ENCODE measurements around the gene DENND5A.
"Not testable (repeated sequence)": the region's sequence is repeated elsewhere in the genome, so short reads cannot be mapped to it uniquely, and the experiment has no call there.

The DENND5A gene

DNA sequence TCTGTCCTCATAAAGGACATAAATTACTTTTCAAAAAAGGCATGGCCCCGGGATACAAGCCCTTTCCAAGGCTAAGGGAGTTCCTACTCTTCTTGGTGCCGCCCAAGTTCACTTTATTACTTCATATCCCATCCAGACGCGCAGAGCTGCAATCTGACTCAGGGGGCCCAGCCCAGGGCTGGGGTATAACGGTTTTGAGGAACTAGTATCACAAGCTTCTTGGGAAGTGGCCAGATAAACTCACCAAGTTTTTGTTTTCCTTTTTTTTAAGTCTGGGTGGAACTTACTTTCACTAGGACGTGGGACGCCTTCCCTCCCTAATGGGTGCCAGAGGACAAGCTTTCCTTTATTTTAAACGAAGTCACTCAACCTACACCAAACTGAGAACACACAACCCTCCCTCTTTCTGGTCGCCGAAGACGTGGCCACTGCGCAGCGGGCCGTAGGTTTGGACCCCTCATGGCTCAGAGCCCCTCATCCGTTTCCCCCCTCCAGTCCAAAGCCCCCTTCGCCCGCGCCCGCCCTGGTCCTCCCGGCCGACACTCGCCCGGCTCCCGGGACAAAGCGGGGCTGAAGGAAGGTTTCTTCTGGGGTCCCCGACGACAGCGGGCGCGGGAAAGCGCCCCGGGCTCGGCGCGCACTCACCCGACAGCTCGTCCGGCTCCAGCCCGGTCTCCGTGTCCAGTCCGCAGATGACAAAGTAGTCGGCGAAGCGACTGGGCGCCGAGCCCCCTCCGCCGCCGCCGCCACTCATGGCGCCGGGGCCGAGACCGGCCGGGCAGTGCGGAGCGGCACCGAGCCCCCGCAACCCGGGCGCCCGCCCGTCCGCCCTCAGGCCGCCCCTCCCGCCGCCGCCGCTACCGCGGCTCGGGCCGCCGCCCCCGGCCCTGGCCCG, 587 bp downstream of the DENND5A start:
- DNase-seq (ENCODE audit: low spot score): peak; percentile 13

DNA sequence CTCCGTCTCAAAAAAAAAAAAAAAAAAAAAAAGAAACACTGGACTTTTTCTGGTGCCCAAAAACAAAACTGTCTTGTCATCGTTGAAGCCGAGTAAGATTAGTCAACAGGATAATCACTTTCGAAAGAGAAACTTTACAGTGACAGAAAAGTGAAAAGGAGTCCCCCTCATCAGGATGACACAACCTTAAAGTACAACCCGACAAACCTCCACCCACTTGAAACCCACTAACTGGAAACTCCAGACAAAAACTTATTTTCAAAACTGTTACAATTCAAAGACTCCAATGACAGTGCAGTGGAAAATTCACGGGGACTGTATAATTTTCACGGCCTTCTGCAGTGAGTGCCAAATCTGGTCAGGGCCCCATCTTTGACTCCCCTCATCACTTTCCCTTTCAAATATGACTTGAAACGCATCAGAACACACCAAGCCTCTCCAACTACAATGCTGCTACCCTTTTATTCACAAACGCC, 1.3 kb downstream of the DENND5A start:
- no peak for DNase-seq (ENCODE audit: low spot score)

DNA sequence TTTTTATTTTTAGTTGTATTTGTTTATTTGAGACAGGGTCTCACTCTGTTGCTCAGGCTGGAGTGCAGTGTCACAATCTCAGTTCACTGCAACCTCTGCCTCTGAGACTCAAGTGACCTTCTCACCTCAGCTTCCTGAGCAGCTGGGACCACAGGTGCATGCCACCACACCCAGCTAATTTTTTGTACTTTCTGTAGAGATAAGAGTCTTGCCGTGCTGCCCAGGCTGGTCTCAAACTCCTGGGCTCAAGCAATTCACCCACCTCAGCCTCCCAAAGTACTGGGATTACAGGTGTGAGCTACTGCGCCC, 4.4 kb downstream of the DENND5A start:
- DNase-seq (ENCODE audit: low spot score): not testable (repeated sequence)

DNA sequence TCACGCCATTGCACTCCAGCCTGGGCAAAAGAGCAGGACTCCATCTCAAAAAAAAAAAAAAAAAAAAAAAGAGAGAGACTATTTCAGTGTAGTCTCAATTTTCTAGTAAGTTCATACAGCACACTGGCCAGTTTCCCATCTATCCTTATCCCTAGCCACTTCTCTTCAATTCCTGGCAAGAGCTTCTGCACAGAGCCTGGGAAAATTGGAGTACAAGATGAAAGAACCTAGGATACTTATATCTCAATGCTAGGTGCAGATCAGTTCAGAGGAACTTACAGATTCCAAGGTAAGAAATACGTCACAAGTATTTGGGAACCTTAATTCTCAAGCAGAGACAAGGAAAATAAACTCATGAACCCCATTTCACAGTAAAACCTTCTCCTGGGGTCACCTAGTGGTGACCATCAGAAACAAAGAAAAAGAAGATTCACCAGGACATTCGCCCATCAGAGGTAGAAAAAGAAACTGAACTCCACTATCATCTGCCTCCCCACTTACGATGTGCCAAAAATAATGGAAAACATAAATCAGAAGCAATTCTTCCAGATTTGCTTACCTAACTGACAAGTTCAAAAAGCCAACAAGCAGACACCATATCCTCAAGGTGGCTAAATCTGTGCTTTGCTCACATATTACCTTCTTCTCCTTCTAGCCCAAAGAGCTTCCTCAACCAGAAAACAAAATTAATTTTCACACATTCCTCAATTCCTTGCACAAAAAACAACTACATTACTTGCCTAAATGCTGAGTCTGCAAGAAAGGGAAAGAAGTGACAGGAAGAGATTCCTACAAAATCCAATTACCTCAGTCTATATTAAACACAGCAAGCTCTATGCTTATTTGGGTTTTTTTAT, 4.9 kb downstream of the DENND5A start:
- no peak for DNase-seq (ENCODE audit: low spot score)

DNA sequence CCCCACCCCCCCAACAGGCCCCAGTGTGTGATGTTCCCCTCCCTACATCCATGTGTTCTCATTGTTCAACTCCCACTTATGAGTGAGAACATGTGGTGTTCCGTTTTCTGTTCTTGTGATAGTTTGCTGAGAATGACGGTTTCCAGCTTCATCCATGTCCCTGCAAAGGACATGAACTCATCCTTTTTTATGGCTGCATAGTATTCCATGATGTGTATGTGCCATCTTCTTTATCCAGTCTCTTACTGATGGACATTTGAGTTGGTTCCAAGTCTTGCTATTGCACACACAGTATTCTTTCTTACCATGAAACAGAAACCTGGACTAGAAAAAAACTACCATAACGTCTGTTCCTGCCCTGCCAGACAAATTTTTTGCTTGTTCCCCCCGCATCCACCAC, 6.9 kb downstream of the DENND5A start:
- not testable (repeated sequence) for DNase-seq (ENCODE audit: low spot score)

DNA sequence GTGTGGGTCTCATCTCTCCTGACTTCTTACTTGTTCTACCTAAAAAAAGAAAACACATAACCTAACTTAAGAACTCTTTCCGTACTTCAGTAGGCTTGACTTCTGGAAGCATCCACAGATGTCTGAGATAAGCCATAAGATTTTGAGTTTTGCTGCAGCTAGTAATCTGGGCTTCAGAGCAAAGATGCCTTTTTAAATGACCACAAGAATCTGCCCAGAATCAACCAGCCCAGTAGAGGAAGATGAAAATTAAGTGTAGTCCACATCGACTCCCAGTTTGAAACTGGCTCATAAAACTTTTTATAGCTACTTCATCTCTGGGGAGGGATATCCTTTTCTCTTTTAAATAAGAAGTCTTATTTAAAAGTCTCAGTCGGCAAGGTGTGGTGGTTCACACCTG, 10.7 kb downstream of the DENND5A start:
- no peak for DNase-seq (ENCODE audit: low spot score)

DNA sequence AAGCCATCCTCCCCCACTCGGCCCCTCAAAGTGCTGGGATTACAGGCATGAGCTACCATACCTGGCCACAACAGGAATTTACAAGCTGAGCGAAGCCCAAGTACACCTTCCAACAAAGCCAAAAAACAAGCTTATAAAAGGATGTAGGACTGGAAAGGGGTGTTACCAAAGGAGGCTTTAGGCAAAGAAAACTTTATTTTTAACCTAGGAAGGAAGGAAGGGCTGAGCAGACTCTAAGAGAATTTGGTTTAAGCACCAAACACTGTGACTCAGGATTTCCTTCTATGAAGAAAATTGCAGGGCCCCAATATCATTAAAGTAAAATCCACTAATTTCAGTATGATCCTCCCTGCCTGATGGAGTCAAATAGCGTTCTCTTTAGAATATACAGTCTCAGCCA, 12.1 kb downstream of the DENND5A start:
- DNase-seq (ENCODE audit: low spot score): no peak

DNA sequence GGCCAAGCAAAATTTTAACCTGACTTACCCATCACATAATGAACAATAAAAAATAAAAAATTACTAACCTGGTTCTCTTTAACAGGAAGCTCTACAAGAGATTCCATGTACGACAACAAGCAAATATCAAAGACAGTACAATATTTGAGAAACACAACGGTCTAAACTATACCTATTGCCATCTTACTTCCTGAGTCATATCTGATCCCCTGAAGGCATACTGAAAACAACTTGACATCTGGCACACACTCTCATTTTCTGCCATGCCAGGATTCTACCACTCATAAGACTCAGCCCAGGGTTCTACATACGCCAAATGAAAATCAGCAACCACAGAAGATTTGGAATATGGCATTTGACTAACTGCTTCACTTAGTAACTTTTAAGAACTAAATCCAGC, 13.8 kb downstream of the DENND5A start:
- DNase-seq (ENCODE audit: low spot score): no peak

DNA sequence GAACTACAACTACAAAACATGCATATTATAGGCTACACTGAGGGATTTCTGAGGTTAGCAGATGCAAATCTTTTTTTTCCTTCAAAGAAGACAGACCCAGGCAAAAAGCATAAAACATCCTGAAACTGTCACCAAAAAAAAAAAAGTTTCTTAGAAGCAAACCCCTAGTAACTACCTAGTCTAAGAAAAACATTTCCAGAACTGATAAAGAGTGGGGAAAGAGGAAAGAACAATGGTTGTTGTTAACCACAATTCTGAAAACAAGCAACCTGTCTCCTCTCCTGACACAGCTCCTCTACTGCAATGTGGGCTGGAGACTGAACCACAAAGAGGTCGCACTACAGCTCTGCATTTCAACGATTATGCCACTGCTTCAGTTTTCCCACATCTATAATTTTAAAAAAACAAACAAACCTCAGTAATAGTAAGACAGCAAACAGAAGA, 15.0 kb downstream of the DENND5A start:
- no peak for DNase-seq (ENCODE audit: low spot score)

DNA sequence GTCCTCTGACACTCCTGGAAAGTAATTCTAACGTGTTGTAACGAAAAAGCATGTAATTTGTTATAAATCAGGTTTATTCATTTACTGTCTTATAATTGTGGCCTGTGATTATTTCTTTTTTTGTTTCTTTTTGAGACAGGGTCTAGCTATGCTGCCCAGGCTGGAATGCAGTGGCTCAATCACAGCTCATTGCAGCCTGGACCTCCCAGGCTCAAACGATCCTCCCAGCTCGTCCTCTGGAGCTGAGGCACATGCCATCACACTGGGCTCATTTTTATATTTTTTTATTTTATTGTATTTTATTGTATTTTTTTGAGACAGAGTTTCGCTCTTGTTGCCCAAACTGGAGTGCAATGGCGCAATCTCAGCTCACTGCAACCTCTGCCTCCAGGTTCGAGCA, 15.9 kb downstream of the DENND5A start:
- DNase-seq (ENCODE audit: low spot score): no peak

DNA sequence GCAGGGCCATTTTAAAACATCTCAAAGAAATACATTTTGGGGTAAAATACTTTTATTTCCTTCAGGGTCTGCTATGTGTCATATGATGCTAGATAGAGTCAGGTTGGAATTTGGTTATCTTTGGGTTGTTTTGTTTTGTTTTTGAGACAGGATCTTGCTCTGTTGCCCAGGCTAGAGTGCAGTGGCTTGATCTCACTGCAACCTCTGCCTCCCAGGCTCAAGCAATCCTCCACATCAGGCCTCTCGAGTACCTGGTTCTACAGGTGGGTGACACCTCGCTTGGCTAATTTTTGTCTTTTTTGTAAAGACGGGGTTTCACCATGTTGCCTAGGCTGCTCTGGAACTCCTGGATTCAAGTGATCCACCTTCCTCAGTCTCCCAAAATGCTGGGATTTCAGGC, 17.3 kb downstream of the DENND5A start:
- no peak for DNase-seq (ENCODE audit: low spot score)

DNA sequence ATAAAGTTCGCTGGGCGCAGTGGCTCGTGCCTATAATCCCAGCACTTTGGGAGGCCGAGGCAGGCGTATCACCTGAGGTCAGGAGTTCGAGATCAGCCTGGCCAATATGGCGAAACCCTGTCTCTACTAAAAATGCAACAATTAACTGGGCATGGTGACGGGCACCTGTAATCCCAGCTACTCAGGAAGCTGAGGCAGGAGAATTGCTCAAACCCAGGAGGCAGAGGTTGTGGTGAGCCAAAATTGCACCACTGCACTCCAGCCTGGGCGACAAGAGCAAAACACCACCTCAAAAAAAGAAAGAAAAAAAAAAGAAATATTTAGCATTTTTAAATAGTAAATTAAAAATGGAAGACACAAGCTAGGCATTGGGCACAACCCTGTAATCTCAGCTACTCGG, 28.9 kb downstream of the DENND5A start:
- DNase-seq (ENCODE audit: low spot score): not testable (repeated sequence)

DNA sequence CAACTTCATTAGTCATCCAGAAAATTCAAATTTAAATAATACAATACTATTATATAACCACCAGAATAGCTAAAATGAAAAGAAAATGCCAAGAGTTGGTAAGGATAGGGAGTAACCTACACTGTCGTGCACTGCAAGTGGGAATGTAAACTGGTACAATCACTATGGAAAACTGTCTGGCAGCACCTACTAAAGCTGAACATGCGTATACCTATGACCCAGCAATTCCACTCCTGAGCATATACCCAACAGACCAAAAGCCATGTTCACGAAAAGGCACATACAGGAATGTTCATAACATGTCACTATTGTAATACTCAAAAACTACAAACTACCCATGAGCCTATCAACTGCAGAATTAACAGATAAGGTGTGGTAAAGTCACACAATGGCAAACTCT, 32.7 kb downstream of the DENND5A start:
- no peak for DNase-seq (ENCODE audit: low spot score)

DNA sequence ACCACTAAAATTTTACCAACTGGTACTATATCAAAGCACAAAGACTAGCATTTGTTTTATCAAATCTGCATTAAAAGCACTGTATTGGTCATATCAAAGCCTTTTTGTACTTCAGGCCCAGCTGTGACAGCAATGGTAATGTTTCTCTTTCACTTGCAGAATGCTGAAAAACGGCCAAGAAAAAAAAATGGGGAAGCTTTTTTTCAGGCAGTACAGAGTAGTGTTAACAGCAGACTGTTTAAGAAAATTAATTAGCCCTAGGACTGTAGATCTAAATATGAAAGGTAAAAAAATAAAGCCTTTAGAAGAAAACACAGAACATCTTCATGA, 33.3 kb downstream of the DENND5A start:
- no peak for DNase-seq (ENCODE audit: low spot score)

DNA sequence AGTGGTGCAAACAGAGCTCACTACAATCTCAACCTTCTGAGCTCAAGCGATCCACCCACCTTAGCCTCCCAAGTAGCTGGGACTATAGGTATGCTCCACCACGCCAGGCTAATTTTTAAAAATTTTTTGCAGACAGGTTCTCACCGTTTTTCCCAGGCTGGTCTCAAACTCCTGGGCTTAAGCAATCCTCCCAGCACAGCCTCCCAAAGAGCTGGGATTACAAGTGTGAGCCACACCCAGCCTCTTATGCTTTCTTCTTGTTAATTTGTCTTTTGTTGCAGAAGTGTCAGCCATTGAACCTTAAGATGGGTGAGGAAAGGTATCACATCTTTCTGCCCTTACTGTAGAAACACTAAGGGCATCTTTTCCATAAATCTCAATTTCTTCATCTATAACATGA, 34.9 kb downstream of the DENND5A start:
- DNase-seq (ENCODE audit: low spot score): no peak

DNA sequence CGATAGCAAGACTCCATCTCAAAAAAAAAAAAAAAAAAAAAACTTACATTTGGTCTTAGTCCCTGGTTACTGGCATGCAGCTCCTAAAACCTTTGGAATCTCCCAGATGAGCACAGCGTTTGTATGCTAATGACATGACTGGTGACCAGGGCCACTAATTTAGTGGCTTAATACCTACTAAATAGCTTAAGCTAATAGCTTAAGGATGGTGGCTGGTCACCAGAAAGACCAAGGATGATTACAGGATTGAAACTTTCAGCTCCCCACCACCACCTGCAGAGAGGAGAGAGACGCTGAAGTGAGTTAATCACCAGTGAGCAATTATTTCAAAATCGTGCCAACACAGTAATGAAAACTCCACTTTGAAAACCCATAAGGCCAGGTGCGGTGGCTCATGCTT, 37.1 kb downstream of the DENND5A start:
- no peak for DNase-seq (ENCODE audit: low spot score)

DNA sequence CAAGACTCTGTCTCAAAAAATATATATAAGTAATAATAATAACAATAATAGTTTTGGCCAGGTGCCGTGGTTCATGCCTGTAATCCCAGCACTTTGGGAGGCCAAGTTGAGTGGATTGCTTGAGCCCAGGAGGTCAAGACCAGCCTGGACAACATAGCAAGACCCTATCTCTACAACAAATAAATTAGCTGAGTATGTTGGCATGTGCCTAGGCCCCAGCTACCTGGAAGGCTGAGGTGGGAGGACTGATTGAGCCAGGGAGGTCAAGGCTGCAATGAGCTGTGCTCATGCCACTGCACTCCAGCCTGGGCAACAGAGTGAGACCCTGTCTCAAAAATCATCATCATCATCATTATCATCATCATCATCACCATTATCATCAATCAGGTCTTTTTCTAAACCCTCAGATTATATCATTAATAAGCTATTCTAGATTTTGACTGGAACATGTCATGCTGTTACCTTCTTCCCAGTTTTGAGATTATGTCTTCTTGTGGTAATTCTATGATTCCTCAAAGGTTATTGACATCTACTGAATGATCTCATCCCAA, 39.3 kb downstream of the DENND5A start:
- DNase-seq (ENCODE audit: low spot score): no peak

DNA sequence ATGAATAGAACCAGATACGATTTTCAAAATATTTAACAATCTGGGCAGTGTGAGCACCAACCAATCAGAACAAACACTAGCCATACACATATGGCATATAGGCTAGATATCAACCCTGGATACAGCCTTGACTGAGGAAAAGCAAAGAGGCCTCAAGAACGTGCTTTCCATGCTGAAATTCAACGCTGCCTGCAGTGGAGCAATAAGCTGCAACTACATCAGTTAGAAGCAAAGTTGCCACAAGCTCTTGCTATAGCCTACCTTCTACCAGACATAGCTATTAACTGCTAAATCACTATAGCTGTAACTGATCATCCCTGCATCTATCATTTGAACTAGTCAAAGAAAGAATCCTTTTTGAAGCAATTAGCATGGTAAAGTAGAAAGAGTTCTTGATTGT, 42.5 kb downstream of the DENND5A start:
- DNase-seq (ENCODE audit: low spot score): no peak

DNA sequence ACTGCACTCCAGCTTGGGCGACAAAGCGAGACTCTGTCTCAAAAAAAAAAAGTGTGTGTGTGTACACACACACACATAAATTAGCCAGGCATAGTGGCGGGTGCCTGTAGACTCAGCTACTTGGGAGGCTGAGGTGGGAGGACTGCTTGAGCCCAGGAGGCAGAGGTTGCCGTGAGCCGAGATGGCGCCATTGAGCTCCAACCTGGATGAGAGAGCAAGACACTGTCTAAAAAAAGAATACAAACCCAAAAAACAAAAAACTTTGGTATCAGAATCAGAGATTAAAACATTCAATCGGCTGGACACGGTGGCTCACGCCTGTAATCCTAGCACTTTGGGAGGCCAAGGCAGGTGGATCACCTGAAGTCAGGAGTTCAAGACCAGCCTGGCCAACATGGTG, 44.3 kb downstream of the DENND5A start:
- not testable (repeated sequence) for DNase-seq (ENCODE audit: low spot score)

DNA sequence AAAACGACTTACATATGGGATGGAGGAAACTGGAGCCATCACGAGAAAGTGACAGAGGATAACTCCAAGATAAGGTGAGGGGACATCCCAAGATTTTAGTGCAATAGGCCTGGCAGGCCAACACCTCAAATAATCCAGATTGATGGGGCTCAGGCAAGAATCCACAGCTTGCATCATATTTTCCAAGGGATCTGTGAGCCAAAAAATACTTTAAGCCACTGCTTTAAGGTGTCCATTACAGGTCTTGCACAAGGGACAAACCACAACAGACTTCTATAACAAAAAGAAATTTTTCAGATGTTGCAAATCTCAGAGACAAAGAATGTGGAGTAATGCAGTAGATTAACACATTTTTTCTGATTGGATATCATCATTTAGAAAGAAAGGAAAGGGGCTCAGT, 45.6 kb downstream of the DENND5A start:
- no peak for DNase-seq (ENCODE audit: low spot score)

DNA sequence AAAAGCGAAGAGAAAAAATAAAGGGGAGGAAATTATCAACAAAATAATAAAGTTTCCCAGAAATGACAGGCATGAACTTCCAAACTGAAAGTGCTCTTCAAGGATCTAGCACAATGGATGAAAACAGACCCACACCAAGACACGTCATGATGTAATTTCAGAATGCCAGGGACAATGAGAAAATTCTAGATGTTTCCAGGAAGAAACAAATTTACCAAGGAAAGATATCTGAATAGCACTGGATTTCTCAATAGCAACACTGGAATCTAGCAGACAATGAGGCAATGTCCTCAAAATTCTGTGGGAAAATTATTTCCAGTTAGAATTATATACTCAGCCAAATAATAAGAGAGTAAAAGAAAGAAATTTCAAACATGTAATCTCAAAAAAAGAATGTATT, 46.0 kb downstream of the DENND5A start:
- DNase-seq (ENCODE audit: low spot score): no peak

DNA sequence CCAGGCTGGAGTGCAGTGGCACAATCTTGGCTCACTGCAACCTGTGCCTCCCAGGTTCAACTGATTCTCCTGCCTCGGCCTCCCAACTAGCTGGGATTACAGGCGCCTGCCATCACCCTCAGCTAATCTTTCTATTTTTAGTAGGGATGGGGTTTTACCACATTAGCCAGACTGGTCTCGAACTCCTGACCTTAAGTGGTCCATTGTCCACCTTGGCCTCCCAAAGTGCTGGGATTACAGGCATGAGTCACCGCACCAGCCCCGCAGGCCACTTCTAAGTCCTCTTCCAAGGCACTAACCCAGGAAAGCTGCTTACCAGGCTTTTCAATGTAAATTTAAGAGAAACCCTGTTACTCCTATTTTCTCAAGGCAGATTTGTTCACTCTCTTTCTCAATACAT, 50.4 kb downstream of the DENND5A start:
- no peak for DNase-seq (ENCODE audit: low spot score)

DNA sequence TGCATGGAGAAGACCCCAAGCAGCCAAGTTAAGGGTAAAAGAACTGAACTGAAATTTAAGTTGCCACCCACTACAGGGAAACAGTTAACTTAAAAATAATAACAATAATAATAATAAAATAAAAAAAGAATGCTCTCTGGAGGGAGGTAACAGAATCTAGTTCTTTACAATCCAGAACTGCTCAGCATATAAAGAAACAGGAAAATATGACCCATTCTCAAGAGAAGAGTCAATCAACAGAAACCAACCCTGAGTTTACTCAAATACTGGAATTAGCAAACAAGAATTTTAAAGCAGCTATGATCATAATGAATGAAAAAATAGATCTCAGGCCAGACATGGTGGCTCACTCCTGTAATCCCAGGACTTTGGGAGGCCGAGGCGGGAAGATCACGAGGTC, 53.8 kb downstream of the DENND5A start:
- DNase-seq (ENCODE audit: low spot score): no peak

All from hematopoietic multipotent progenitor cell treated with erythropoietin and hydrocortisone succinate and interleukin-3 and kit ligand, for 15 days (in vitro differentiated cells).